GM13976 (cell line): Measurements from ENCODE around the gene INTS6.

Experiments
- DNase-seq: peaks from one replicate; pipeline ENCODE4 v3.0.0; 2012; ENCODE audit warnings: low spot score
- in situ Hi-C: fragments of 300-500 bp; cut with MboI; formaldehyde crosslinking; loops from one replicate; pipeline ENCODE4 v1.12.0; 2022; ENCODE audit warnings: low sequenced_read_pairs, mixed read lengths, inconsistent platforms; ENCODE audit not compliant: unreplicated experiment
- TF ChIP-seq, protein P1 (sequence below): IDR thresholded peaks from 2 replicates; pipeline ENCODE4 v1.5.1; 2012; ENCODE audit warnings: borderline replicate concordance, mild to moderate bottlenecking; ENCODE audit not compliant: insufficient read depth; ENCODE audit errors: extremely low read depth, missing control alignments, control extremely low read depth

The INTS6 gene

DNA sequence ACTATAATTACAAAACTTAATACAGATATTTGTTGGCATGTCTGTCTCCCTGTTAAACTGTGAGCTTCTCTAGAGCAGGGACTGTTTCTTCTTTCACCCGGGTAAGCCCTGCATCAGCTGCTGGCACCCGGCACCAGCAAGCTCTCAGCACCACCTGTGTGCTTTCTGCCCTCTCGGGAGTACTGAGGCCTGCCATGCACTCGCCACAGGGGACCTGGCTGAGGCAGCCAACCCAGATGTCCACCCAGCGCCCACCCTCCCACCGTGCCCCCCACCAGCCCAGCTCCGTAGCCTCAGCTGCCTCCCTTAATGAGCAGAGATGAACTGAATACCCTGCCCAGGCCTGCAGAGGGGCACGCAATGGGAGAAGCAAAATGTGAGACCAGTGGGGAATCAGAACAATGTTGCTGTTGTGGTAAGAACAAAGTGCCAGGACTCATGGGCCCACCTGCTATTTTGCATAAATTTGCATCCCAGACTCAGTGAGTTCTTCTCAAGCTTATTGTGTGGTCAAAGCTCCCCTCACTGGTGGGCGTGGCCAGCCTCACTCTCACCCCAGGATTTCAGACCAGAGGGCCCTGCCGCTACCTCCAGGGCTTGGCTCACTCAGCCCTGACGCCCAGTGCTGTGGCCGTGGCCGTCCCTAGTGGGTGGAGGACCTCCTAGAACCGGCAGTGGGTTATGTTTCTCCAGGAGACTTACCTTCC, 128.0 kb downstream of the INTS6 start:
- DNase-seq = peak; percentile 39
- TF ChIP-seq, protein P1, sequence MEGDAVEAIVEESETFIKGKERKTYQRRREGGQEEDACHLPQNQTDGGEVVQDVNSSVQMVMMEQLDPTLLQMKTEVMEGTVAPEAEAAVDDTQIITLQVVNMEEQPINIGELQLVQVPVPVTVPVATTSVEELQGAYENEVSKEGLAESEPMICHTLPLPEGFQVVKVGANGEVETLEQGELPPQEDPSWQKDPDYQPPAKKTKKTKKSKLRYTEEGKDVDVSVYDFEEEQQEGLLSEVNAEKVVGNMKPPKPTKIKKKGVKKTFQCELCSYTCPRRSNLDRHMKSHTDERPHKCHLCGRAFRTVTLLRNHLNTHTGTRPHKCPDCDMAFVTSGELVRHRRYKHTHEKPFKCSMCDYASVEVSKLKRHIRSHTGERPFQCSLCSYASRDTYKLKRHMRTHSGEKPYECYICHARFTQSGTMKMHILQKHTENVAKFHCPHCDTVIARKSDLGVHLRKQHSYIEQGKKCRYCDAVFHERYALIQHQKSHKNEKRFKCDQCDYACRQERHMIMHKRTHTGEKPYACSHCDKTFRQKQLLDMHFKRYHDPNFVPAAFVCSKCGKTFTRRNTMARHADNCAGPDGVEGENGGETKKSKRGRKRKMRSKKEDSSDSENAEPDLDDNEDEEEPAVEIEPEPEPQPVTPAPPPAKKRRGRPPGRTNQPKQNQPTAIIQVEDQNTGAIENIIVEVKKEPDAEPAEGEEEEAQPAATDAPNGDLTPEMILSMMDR = no peak
- in situ Hi-C loops = no loop called here

GRCh38 chr13:51323824-51324511, 128.9 kb downstream of the INTS6 start:
- in situ Hi-C loops = no loop called here
- DNase-seq = no peak
- TF ChIP-seq, protein P1 = no peak

DNA sequence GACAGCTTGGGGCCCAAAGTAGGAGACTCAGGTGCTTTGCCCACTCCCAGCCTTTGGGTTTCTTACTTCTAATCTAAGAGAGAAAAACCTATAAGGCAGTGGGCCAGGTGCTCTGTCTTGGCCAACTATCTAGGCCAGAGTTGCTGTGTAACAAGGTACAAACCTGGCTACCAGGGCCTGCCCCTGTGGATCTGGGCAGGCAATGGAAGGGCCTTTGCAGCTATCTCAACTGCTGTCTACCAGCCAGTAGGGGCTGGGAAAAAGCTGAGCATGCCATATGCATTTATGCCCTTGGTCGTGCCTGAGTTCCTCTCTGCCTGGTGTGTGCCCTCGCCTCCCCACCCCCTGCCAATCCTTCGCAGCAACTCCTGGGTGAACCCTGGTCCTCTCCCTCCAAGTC, 130.0 kb downstream of the INTS6 start:
- in situ Hi-C loops = no loop called here
- no peak for DNase-seq
- TF ChIP-seq, protein P1 = no peak

DNA sequence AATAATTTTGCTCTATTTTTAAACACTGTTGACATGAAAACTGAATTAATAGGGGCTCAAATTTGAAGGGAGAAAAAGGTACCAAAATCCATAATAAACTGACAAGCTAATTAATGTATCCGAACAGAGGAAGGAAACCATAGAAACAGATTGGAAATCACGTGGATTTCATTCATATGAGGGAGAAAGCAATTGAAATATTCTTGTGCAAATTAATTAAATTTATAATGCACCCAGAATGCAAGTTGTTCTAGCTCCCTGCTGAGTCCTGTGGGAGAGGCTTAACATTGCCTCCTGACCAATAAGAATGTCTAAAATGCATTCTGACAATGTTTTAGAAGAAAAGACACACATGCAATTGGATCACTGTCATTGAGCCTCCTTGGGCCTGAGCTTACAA, 131.0 kb downstream of the INTS6 start:
- in situ Hi-C loops = no loop called here
- TF ChIP-seq, protein P1 = no peak
- no peak for DNase-seq

DNA sequence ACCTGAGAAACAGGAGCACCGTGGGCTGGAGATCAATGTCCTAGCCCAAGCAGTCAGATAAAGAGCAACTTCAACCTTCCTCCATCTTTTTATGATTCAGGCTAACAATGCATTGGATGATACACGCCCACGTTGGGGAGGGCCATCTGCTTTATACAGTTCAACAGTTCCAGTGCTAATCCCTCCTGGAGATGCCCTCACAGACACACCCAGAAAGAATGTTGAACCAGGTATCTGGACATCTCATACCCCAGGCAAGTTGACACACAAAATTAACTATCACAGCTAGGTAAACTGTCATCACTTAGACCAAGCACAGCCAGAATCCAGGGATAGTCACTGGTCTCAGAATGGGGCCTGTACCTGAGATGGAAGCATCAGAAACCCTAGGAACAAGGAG, 134.0 kb downstream of the INTS6 start:
- in situ Hi-C loops = no loop called here
- TF ChIP-seq, protein P1 = no peak
- DNase-seq = no peak

DNA sequence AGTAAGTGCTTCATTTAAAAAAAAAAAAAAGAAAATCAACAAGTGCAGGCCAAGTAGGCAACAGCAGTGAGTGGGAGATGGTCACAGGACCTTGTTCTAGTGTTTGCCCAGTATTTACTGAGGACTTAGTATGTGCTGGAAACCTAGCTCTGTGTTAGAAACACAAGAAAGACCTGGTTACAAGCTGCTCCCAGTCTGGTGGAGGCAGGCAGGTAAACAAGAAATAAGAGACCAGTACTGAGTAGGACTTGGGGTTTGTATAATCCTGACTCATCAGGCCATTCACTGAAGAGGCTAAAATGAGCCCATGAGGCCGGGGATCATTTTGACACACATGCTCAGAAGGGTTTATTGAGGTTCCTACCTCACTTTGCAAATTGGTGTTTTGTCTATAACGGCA, 134.8 kb downstream of the INTS6 start:
- DNase-seq = no peak
- TF ChIP-seq, protein P1 = no peak
- in situ Hi-C loops = no loop called here
